Tibial nerve (tissue), 4 donors: ENCODE data around the gene COA5. TPM values are rescaled to one million over a fixed set of nuclear protein-coding genes. Genes with fewer than 3 reads are reported as not detected.

Source experiments
- DNase-seq, 2 donors: peaks; one replicate each; pipeline ENCODE4 v3.0.0-alpha.2; 2019; ENCODE audit warnings: low spot score in 2 of 2
- H3K27ac ChIP-seq, 4 donors: fragments of 200-600 bp; sonication (generic) in 3 of 4; one replicate each; pipeline ENCODE4 v1.5.1; 2017 to 2019; ENCODE audit warnings: mild to moderate bottlenecking in 1 of 4
- H3K27me3 ChIP-seq, 2 donors: fragments of 200-600 bp; sonication (generic) in 1 of 2; one replicate each; pipeline versions ENCODE4 v1.5.1 to v1.6.0; 2017 to 2019
- H3K36me3 ChIP-seq, 3 donors: fragments of 200-600 bp; sonication (generic); one replicate each; pipeline ENCODE4 v1.5.1; 2018 to 2019
- H3K4me1 ChIP-seq, 4 donors: fragments of 200-600 bp; sonication (generic) in 3 of 4; one replicate each; pipeline ENCODE4 v1.5.1; 2017 to 2019
- H3K4me3 ChIP-seq, 4 donors: fragments of 200-600 bp; sonication (generic) in 3 of 4; one replicate each; pipeline ENCODE4 v1.5.1; 2017 to 2019; ENCODE audit warnings: mild to moderate bottlenecking in 1 of 4, moderate library complexity in 1 of 4
- H3K9me3 ChIP-seq, 4 donors: fragments of 200-600 bp; sonication (generic) in 3 of 4; one replicate each; pipeline ENCODE4 v1.5.1; 2017 to 2019
- EP300 ChIP-seq, 2 donors: sonication (generic); formaldehyde crosslinking; IDR thresholded peaks; one replicate each; pipeline ENCODE4 v1.6.1; 2017; ENCODE audit warnings: antibody characterized with exemption in 2 of 2, mild to moderate bottlenecking in 1 of 2
- POLR2A ChIP-seq, 2 donors: fragments of 450-650 bp; IDR thresholded peaks; one replicate each; pipeline ENCODE4 v1.6.1; 2017; ENCODE audit warnings: antibody characterized with exemption in 2 of 2, mild to moderate bottlenecking in 2 of 2, moderate library complexity in 2 of 2
- WGBS, 2 donors: methylation state at CpG; one replicate each; pipeline ENCODE4 v1.1.5; 2018; 5-methylcytosine and 5-hydroxymethylcytosine counted together
- total RNA-seq, 4 donors: library from RNA; depleted of rRNA; stranded (reverse); fragments of >200 nt; gene quantifications; one replicate each; pipeline ENCODE4 v1.1.0, GENCODE V29; 2016
- TF ChIP-seq, protein P1 (sequence below), 5 experiments: fragments of 200-600 bp in 3 of 5; fragments of 450-650 bp in 2 of 5; sonication (generic) in 3 of 5; IDR thresholded peaks; one replicate each; pipeline ENCODE4 v1.5.1; 2016 to 2019; ENCODE audit warnings: antibody characterized with exemption in 5 of 5, mild to moderate bottlenecking in 3 of 5, moderate library complexity in 2 of 5

COA5 gene
- total RNA-seq, 4 donors from 2014 or later, result 23.1 to 46.8 (median 33.7) TPM

DNA sequence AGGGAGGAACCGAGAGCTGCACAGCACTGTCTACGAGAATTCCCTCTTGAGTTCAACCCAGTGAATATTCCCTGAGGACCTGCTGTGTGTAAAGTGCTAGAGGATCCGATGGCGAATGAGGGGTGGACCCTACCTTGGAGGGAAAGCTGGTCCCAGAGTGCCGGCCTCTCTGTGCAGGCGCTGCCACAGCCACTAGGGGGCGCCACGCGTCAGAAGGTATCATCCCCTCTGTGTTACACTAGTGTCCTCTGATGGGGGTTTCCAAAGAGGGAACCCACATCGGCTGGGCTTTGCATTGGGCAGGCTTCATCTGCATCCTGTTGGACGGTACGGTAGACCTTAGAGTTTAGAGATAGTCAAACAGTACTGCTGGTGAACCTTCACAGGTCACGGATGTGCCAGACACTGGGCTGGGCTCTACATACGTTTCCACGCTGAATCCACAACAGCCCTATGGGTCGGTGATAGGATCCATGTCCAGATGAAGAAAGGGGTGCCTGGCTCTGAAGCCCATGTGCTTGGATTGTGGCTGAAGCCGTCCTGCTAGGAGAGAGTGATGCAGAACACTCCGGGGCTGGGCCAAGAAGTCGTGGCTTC lies 39.0 kb downstream of the COA5 start:
- H3K27ac ChIP-seq, result no peak overlapping the region
- H3K36me3 ChIP-seq, result peaks cover 0 to 100% (median 0%) of the 10 kb centered on the region in 3 donors
- peak in 1 of 2 donors; percentile 32 for DNase-seq
- WGBS, 2 donors, result 74 to 82% methylated on average over 15 to 19 of the region's 19 CpGs
- no peaks in the 10 kb centered on the region for H3K4me1 ChIP-seq
- no peak for TF ChIP-seq POLR2A (IDR thresholded peaks at IDR 0.05)
- TF ChIP-seq, protein P1, sequence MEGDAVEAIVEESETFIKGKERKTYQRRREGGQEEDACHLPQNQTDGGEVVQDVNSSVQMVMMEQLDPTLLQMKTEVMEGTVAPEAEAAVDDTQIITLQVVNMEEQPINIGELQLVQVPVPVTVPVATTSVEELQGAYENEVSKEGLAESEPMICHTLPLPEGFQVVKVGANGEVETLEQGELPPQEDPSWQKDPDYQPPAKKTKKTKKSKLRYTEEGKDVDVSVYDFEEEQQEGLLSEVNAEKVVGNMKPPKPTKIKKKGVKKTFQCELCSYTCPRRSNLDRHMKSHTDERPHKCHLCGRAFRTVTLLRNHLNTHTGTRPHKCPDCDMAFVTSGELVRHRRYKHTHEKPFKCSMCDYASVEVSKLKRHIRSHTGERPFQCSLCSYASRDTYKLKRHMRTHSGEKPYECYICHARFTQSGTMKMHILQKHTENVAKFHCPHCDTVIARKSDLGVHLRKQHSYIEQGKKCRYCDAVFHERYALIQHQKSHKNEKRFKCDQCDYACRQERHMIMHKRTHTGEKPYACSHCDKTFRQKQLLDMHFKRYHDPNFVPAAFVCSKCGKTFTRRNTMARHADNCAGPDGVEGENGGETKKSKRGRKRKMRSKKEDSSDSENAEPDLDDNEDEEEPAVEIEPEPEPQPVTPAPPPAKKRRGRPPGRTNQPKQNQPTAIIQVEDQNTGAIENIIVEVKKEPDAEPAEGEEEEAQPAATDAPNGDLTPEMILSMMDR (IDR thresholded peaks at IDR 0.05), result peak; percentile 56 to 78 (median 60)
- no peak overlapping the region for H3K4me3 ChIP-seq
- H3K9me3 ChIP-seq, result no peaks in the 10 kb centered on the region
- no peaks in the 10 kb centered on the region for H3K27me3 ChIP-seq

DNA sequence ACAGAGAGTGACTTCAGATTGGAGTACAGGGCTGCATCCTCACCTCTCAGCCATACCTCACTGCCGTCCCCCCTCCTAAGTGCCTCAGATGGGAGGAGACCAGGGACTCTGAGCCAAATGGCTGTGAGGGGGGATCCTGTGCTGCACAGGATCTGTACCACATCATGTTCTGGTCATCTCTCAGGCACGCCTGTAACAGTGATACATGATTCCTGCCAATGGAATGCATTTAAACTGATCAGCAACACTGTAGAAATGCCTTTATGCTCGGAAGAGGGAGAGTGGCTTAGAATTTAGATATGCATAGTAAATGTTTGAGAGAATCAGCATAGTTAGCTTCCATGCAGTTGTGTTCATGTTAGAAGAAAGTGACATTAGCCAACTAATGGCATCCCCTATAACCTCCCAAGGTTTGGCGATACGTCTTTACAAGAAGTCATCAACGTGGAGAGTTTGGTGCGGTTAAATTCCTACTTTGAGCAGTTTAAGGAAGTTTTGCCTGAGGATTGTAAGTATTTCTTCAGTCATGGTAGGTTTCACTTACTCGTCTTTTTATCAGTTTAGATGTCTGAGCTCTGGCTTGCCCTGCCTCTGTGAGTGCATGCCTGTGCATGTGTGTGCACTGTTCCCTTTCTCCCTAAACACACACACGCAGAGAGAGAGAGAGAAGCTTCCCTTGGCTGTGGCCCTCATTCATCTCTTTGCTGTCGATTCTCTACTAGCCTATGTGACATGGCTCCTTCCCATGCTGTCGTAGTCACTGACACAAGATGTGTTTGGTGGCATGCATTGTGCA lies 40.0 kb downstream of the COA5 start:
- no peak for TF ChIP-seq POLR2A (IDR thresholded peaks at IDR 0.05)
- TF ChIP-seq, protein P1 (IDR thresholded peaks at IDR 0.05), result no peak
- TF ChIP-seq EP300 (IDR thresholded peaks at IDR 0.05), result no peak
- no peaks in the 10 kb centered on the region for H3K27me3 ChIP-seq
- WGBS, 2 donors, result 95% methylated on average over 11 of the region's 11 CpGs
- peaks cover 0 to 100% (median 0%) of the 10 kb centered on the region in 3 donors for H3K36me3 ChIP-seq
- H3K4me3 ChIP-seq, result no peak overlapping the region
- DNase-seq, result no peak
- H3K9me3 ChIP-seq, result no peaks in the 10 kb centered on the region
- H3K27ac ChIP-seq, result no peak overlapping the region
- H3K4me1 ChIP-seq, result no peaks in the 10 kb centered on the region

DNA sequence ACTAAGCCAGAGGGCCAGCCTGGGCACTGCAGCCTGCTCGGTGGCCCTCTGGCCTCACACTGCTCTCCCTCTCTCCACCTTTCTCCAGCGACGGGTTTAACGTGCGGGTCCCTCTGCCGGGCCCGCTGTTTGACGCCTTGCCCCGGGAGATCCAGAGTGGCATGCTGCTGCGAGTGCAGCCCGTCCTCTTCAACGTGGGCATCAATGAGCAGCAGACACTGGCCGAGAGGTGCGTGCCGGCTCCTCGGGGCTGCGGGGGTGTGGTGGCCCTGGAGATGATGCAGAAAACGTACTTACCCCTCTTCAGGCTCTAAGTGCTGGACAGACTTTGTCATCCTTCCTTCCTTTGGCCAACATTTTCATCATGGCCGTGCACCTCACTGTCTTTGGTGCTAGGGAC lies 42.4 kb downstream of the COA5 start:
- Histone ChIP-seq H3K36me3 (peaks cover 0 to 87% (median 0%) of the 10 kb centered on the region in 3 donors), H3K4me1 (peaks cover 0 to 5% (median 0%) of the 10 kb centered on the region in 4 donors), H3K27ac (no peak overlapping the region), H3K9me3 (no peaks in the 10 kb centered on the region), H3K27me3 (no peaks in the 10 kb centered on the region), H3K4me3 (no peak overlapping the region)
- no peak for DNase-seq
- WGBS, 2 donors, result 95 to 98% methylated on average over 19 of the region's 19 CpGs
- TF ChIP-seq, protein P1 (IDR thresholded peaks at IDR 0.05), result no peak
- TF ChIP-seq POLR2A (IDR thresholded peaks at IDR 0.05) (no peak), EP300 (IDR thresholded peaks at IDR 0.05) (no peak)

DNA sequence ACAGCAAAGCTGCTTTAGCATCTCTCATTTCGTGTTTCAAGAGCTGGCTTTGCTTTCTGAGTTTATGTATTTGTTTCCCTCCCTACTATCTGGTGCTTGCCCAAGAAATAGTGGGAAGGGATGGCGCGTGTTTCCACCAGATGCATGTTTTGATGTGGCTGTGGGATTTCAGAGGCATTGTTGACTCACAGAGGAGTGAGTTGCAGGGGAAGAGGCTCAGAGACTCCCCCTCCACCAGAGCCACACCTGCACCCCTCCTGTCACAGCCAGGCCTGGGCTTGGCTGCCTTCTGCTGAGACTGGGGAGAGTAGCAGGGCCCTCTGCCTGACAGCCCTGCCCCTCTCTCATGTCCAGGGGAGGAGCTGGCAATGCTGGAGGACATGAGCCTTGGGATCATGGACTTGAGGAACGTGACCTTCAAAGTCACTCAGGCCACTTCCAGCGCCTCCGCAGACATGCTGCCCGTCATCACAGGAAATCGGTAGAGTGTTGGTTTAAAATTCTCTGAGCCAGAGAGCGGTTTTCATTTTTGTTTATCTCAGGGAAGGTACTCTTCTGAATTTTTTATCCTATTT lies 42.9 kb downstream of the COA5 start:
- no peaks in the 10 kb centered on the region for H3K27me3 ChIP-seq
- H3K27ac ChIP-seq, result no peak overlapping the region
- H3K36me3 ChIP-seq, result peaks cover 0 to 87% (median 0%) of the 10 kb centered on the region in 3 donors
- TF ChIP-seq POLR2A (IDR thresholded peaks at IDR 0.05), result no peak
- TF ChIP-seq, protein P1 (IDR thresholded peaks at IDR 0.05), result no peak
- no peak for TF ChIP-seq EP300 (IDR thresholded peaks at IDR 0.05)
- no peaks in the 10 kb centered on the region for H3K9me3 ChIP-seq
- WGBS, 2 donors, result 88 to 89% methylated on average over 9 of the region's 9 CpGs
- no peak for DNase-seq
- peaks cover 0 to 5% (median 0%) of the 10 kb centered on the region in 4 donors for H3K4me1 ChIP-seq
- H3K4me3 ChIP-seq, result no peak overlapping the region
